Right lobe of liver (tissue), 6 donors: ENCODE results near the gene E2F1. TPM values are rescaled to one million over a fixed set of nuclear protein-coding genes. Genes with fewer than 3 reads are reported as not detected.
A peak's percentile ranks its signal among the peaks of the same experiment; 100 is the strongest.

Experiments used
- ATAC-seq, 4 donors: fragments of 200-7000 bp; cut with Tn5 transposase; one replicate each; pipeline ENCODE4 v1.9.1; 2020; ENCODE audit warnings: mild to moderate bottlenecking in 4 of 4, moderate library complexity in 4 of 4
- DNase-seq, 3 donors: peaks; one replicate each; pipeline ENCODE4 v3.0.0-alpha.2; 2020
- H3K27ac ChIP-seq, 3 donors: fragments of 200-600 bp; one replicate each; pipeline ENCODE4 v1.8.0; 2022
- H3K27me3 ChIP-seq, 2 donors: fragments of 200-600 bp; one replicate each; pipeline ENCODE4 v1.8.0; 2022
- H3K36me3 ChIP-seq, 4 donors: fragments of 200-600 bp; sonication (generic) in 1 of 4; one replicate each; pipeline versions ENCODE4 v1.5.1 to v1.8.0; 2017 to 2022; ENCODE audit warnings: control low read depth in 1 of 4
- H3K4me1 ChIP-seq, 4 donors: fragments of 200-600 bp; sonication (generic) in 1 of 4; one replicate each; pipeline versions ENCODE4 v1.5.1 to v1.8.0; 2017 to 2022; ENCODE audit warnings: control low read depth in 1 of 4
- H3K4me3 ChIP-seq, 3 donors: fragments of 200-600 bp; one replicate each; pipeline ENCODE4 v1.8.0; 2022
- H3K9me3 ChIP-seq, 4 donors: fragments of 200-600 bp; sonication (generic) in 1 of 4; one replicate each; pipeline versions ENCODE4 v1.5.1 to v1.8.0; 2017 to 2022; ENCODE audit warnings: control low read depth in 1 of 4
- CTCF ChIP-seq, 4 donors: fragments of 200-600 bp in 3 of 4; fragments of 450-650 bp in 1 of 4; IDR thresholded peaks; one replicate each; pipeline versions ENCODE4 v1.5.1 to v1.8.0; 2016 to 2022; ENCODE audit warnings: antibody characterized with exemption in 4 of 4, mild to moderate bottlenecking in 2 of 4
- POLR2A ChIP-seq: fragments of 450-650 bp; IDR thresholded peaks from one replicate; pipeline ENCODE4 v1.6.1; 2017; ENCODE audit warnings: antibody characterized with exemption, mild to moderate bottlenecking
- WGBS: methylation state at CpG from one replicate; pipeline ENCODE4 v1.1.6; 2018; ENCODE audit warnings: low coverage, low lambda C conversion rate; ENCODE audit not compliant: insufficient coverage; ENCODE audit errors: missing lambda C conversion rate; 5-methylcytosine and 5-hydroxymethylcytosine counted together
- intact Hi-C, 2 donors: fragments of 100-400 bp; cut with DNase I; formaldehyde crosslinking; loops; one replicate each; pipeline versions ENCODE4 v1.11.2 to v1.14.1; 2022
- total RNA-seq, 6 experiments: library from RNA; depleted of rRNA in 2 of 6; stranded (reverse); fragments of >200 nt in 2 of 6; fragmentation: NEBNext Ultra II Directional in 3 of 6; extraction: Animal tissue kit (Norgen Biotek cat#: 25700) in 3 of 6; gene quantifications; one replicate each; pipeline versions ENCODE4 v1.1.0 to v1.2.4, GENCODE V29; 2016 to 2023
- donor health status: DM: no; HTN: yes; CAD: no.
- donor health status: DM: no; HTN: no; CAD: no.
- donor health status: DM: no; HTN: no; CAD: no.
- donor health status: DM: no; HTN: yes; CAD: no.
- donor health status: DM: no; HTN: yes; CAD: no.

E2F1 gene
- total RNA-seq, 6 experiments from 2014 or later, result 0.24 to 8.8 (median 0.77) TPM

- 84% methylated on average over 2 of the region's 2 CpGs for WGBS
- DNase-seq (no peak), ATAC-seq (peak in 1 of 4 donors; percentile 68)
- H3K9me3 ChIP-seq, result no peaks in the 10 kb centered on the region
- no peak overlapping the region for H3K4me3 ChIP-seq
- peaks cover 0 to 34% (median 13%) of the 10 kb centered on the region in 4 donors for H3K36me3 ChIP-seq
- H3K4me1 ChIP-seq, result no peaks in the 10 kb centered on the region
- no peak for TF ChIP-seq POLR2A
- TF ChIP-seq CTCF (IDR thresholded peaks at IDR 0.05), result no peak
- no peaks in the 10 kb centered on the region for H3K27me3 ChIP-seq
- intact Hi-C loops, result no loop called here
- no peak overlapping the region for H3K27ac ChIP-seq
Observed at GRCh38 chr20:33709398-33709797, 23.2 kb upstream of the E2F1 start.

- intact Hi-C loops, result no loop called here
- no peak for ATAC-seq
- no peak for DNase-seq
- H3K36me3 ChIP-seq, result peaks cover 0 to 17% (median 6%) of the 10 kb centered on the region in 4 donors
- no peaks in the 10 kb centered on the region for H3K27me3 ChIP-seq
- H3K4me1 ChIP-seq, result peaks cover 0 to 4% (median 1%) of the 10 kb centered on the region in 4 donors
- no peak for TF ChIP-seq CTCF (IDR thresholded peaks at IDR 0.05)
- TF ChIP-seq POLR2A, result no peak
- H3K4me3 ChIP-seq, result no peak overlapping the region
- 86% methylated on average over 8 of the region's 11 CpGs for WGBS
- no peaks in the 10 kb centered on the region for H3K9me3 ChIP-seq
- no peak overlapping the region for H3K27ac ChIP-seq
Observed at GRCh38 chr20:33707668-33708067, 21.5 kb upstream of the E2F1 start.

GRCh38 chr20:33704197-33704924 is 18.2 kb upstream of the E2F1 start:
- DNase-seq, result no peak
- no peak for ATAC-seq
- Histone ChIP-seq H3K4me3 (no peak overlapping the region), H3K36me3 (peaks cover 0 to 14% (median 6%) of the 10 kb centered on the region in 4 donors), H3K27me3 (no peaks in the 10 kb centered on the region), H3K9me3 (no peaks in the 10 kb centered on the region), H3K27ac (no peak overlapping the region), H3K4me1 (peaks cover 0 to 14% (median 3%) of the 10 kb centered on the region in 4 donors)
- TF ChIP-seq CTCF (IDR thresholded peaks at IDR 0.05) (no peak), POLR2A (no peak)
- intact Hi-C loops, result no loop called here
- WGBS, result 65% methylated on average over 2 of the region's 11 CpGs

GRCh38 chr20:33703498-33704137 is 17.4 kb upstream of the E2F1 start:
- DNase-seq (no peak), ATAC-seq (peak in 2 of 4 donors; percentile 18 to 39)
- no peak overlapping the region for H3K27ac ChIP-seq
- 84% methylated on average over 6 of the region's 8 CpGs for WGBS
- peaks cover 0 to 14% (median 6%) of the 10 kb centered on the region in 4 donors for H3K36me3 ChIP-seq
- H3K4me1 ChIP-seq, result peaks cover 0 to 14% (median 3%) of the 10 kb centered on the region in 4 donors
- intact Hi-C loops, result no loop called here
- H3K4me3 ChIP-seq, result no peak overlapping the region
- H3K27me3 ChIP-seq, result no peaks in the 10 kb centered on the region
- TF ChIP-seq POLR2A (no peak), CTCF (IDR thresholded peaks at IDR 0.05) (no peak)
- no peaks in the 10 kb centered on the region for H3K9me3 ChIP-seq
